Measurements from ENCODE around the gene PRICKLE2. TPM values are rescaled to one million over a fixed set of nuclear protein-coding genes. Genes with fewer than 3 reads are reported as not detected.

Gene PRICKLE2
- total RNA-seq, 4 donors from 2014 or later = 54.3 to 98.6 (median 62.5) TPM

GRCh38 chr3:64238971-64239667 lies 13.9 kb upstream of the PRICKLE2 start:
- no peak for TF ChIP-seq CTCF (IDR thresholded peaks at IDR 0.05; ENCODE audit: low read depth)

GRCh38 chr3:64237083-64237482 lies 11.8 kb upstream of the PRICKLE2 start:
- no peak for TF ChIP-seq CTCF (IDR thresholded peaks at IDR 0.05; ENCODE audit: low read depth)

- TF ChIP-seq CTCF (IDR thresholded peaks at IDR 0.05; ENCODE audit: low read depth) = no peak
Measured at GRCh38 chr3:64235605-64236004, 10.3 kb upstream of the PRICKLE2 start.

GRCh38 chr3:64234571-64234970 lies 9.3 kb upstream of the PRICKLE2 start:
- no peak for TF ChIP-seq CTCF (IDR thresholded peaks at IDR 0.05; ENCODE audit: low read depth)

- no peak for TF ChIP-seq CTCF (IDR thresholded peaks at IDR 0.05; ENCODE audit: low read depth)
Measured at GRCh38 chr3:64232821-64233220, 7.6 kb upstream of the PRICKLE2 start.

- no peak for TF ChIP-seq CTCF (IDR thresholded peaks at IDR 0.05; ENCODE audit: low read depth)
Measured at GRCh38 chr3:64229903-64230302, 4.6 kb upstream of the PRICKLE2 start.

GRCh38 chr3:64228110-64228509 lies 2.8 kb upstream of the PRICKLE2 start:
- TF ChIP-seq CTCF (IDR thresholded peaks at IDR 0.05; ENCODE audit: low read depth) = no peak

All from subcutaneous adipose tissue (tissue), 4 donors.